ENCODE results near the gene GMDS. TPM values are rescaled to one million over a fixed set of nuclear protein-coding genes. Genes with fewer than 3 reads are reported as not detected.

GMDS gene
- total RNA-seq, 1 donor from 2014 or later = 34.0 TPM

DNA sequence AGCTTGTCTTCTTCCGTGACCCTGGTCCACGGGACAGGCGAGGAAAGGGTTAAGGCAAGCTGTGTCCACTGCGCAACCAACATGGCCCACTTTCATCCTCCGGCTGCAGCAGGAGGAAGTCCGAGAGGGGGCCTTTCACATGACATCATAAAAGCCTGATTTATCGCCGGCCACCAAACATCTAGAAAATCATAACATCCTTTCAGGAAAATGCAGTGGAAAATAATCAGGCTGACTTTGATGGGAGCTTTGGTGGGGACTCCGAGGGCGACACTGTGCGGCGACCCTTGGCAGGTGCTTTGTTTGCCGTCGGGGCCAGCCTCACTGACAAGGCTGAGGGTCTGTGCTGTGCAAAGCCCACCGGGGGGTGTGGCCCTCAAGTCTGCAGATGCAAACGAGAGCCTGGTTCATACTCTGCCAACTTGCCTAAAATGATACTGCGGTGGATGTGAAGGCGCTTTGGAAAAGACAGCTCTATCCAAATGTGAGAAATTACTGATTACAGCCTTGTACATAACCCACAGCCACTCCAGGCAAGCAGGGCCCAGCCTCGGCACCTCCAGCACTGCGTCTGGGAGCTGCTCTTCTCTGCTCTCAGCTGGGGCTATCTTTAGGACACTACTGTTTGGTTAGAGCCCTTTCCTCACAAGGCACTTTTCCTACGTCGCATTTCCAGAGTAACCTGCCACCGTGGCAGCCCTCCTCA, 609.9 kb downstream of the GMDS start:
- TF ChIP-seq, protein P1, sequence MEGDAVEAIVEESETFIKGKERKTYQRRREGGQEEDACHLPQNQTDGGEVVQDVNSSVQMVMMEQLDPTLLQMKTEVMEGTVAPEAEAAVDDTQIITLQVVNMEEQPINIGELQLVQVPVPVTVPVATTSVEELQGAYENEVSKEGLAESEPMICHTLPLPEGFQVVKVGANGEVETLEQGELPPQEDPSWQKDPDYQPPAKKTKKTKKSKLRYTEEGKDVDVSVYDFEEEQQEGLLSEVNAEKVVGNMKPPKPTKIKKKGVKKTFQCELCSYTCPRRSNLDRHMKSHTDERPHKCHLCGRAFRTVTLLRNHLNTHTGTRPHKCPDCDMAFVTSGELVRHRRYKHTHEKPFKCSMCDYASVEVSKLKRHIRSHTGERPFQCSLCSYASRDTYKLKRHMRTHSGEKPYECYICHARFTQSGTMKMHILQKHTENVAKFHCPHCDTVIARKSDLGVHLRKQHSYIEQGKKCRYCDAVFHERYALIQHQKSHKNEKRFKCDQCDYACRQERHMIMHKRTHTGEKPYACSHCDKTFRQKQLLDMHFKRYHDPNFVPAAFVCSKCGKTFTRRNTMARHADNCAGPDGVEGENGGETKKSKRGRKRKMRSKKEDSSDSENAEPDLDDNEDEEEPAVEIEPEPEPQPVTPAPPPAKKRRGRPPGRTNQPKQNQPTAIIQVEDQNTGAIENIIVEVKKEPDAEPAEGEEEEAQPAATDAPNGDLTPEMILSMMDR (IDR thresholded peaks at IDR 0.05) = no peak
- no peak overlapping the region for H3K27ac Mint-ChIP-seq (ENCODE audit: unreplicated experiment)
- no peak overlapping the region for H3K4me3 Mint-ChIP-seq (ENCODE audit: unreplicated experiment)
- H3K27me3 Mint-ChIP-seq (ENCODE audit: low read depth) = no peaks in the 10 kb centered on the region
- peaks cover 3% of the 10 kb centered on the region for H3K9me3 Mint-ChIP-seq (ENCODE audit: low read depth)
- DNase-seq (ENCODE audit: low spot score) = no peak
- peaks cover 2% of the 10 kb centered on the region for H3K36me3 Mint-ChIP-seq (ENCODE audit: low read depth)
- peaks cover 6% of the 10 kb centered on the region for H3K4me1 Mint-ChIP-seq (ENCODE audit: low read depth)

DNA sequence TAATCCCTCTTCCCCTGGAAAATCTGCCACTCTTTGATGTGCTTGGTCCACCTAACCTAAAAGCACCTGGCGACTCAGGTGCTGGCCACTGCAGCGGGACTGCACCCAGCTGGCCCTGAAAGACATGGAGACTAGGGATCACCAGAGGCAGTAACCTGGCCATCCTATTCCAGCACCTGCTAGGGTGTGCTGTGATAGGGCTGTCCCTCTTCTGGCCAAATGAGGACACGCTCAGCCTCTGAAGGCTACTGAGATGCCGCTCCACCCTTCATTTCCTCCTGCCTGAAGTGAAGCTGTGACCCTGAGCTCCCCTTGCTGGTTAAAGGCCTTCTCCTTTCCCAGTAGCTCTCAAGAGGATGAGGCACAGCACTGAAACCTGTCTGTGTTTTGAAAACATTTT, 611.3 kb downstream of the GMDS start:
- Mint-ChIP-seq H3K36me3 (ENCODE audit: low read depth) (peaks cover 2% of the 10 kb centered on the region), H3K27me3 (ENCODE audit: low read depth) (no peaks in the 10 kb centered on the region), H3K27ac (ENCODE audit: unreplicated experiment) (no peak overlapping the region), H3K4me3 (ENCODE audit: unreplicated experiment) (no peak overlapping the region), H3K4me1 (ENCODE audit: low read depth) (peaks cover 11% of the 10 kb centered on the region), H3K9me3 (ENCODE audit: low read depth) (peaks cover 3% of the 10 kb centered on the region)
- peak; percentile 48 for DNase-seq (ENCODE audit: low spot score)
- TF ChIP-seq, protein P1 (IDR thresholded peaks at IDR 0.05) = no peak

DNA sequence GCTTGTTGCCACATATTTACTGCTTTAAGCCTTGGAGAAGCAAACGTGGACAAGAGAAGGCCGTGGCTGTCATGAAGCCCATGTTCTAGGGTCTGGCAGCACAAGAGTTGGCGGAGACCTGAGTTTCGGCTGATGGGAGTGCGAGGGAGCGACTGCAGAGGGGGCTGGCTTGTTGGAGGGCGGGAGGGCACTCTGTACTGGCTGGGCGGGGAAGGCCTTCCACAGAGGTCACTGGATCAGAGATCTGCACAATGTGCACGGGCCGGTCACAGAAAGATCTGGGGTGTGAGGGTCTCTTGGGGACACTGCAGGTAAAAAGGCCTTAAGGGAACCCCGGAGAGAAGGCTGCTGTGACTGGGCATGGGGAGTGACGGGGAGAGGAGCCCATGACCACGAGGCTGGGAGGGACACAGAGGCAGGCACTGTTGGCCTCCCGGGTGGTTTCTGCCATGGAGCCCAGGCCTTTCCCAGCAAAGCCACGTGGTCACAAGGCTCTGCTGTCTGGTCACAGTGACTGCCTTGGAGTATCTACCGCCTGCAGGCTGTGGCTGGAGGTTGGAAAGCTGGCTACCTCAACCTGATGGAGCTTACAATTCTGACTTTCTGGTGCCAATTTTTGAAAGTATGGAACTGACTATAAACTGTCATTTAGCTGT, 611.9 kb downstream of the GMDS start:
- H3K4me3 Mint-ChIP-seq (ENCODE audit: unreplicated experiment) = no peak overlapping the region
- no peak overlapping the region for H3K27ac Mint-ChIP-seq (ENCODE audit: unreplicated experiment)
- TF ChIP-seq, protein P1 (IDR thresholded peaks at IDR 0.05) = no peak
- peak; percentile 59 for DNase-seq (ENCODE audit: low spot score)
- H3K36me3 Mint-ChIP-seq (ENCODE audit: low read depth) = no peaks in the 10 kb centered on the region
- peaks cover 17% of the 10 kb centered on the region for H3K4me1 Mint-ChIP-seq (ENCODE audit: low read depth)
- H3K9me3 Mint-ChIP-seq (ENCODE audit: low read depth) = peaks cover 3% of the 10 kb centered on the region
- H3K27me3 Mint-ChIP-seq (ENCODE audit: low read depth) = no peaks in the 10 kb centered on the region

DNA sequence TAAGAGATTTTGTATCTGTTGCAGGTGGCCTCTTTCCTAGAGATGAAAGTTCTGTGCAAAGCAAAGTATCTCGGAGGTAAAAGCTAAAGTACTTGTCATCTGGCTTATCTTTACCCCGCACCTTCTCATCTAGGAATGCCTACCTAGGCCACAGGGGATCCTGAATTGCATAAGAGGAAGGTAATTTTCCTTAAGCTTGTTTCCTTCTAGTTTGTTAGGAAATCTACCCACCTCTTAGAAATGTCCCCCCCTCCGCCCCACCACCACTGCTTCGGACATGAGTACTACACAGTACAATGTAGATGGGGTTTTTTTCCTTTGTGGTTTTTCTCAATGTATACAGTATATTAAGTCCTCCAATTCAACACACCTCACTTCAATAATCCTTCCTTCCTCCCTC, 614.2 kb downstream of the GMDS start:
- H3K9me3 Mint-ChIP-seq (ENCODE audit: low read depth) = peaks cover 3% of the 10 kb centered on the region
- no peaks in the 10 kb centered on the region for H3K27me3 Mint-ChIP-seq (ENCODE audit: low read depth)
- TF ChIP-seq, protein P1 (IDR thresholded peaks at IDR 0.05) = no peak
- no peak for DNase-seq (ENCODE audit: low spot score)
- H3K4me1 Mint-ChIP-seq (ENCODE audit: low read depth) = peaks cover 40% of the 10 kb centered on the region
- no peak overlapping the region for H3K4me3 Mint-ChIP-seq (ENCODE audit: unreplicated experiment)
- H3K36me3 Mint-ChIP-seq (ENCODE audit: low read depth) = no peaks in the 10 kb centered on the region
- H3K27ac Mint-ChIP-seq (ENCODE audit: unreplicated experiment) = no peak overlapping the region

DNA sequence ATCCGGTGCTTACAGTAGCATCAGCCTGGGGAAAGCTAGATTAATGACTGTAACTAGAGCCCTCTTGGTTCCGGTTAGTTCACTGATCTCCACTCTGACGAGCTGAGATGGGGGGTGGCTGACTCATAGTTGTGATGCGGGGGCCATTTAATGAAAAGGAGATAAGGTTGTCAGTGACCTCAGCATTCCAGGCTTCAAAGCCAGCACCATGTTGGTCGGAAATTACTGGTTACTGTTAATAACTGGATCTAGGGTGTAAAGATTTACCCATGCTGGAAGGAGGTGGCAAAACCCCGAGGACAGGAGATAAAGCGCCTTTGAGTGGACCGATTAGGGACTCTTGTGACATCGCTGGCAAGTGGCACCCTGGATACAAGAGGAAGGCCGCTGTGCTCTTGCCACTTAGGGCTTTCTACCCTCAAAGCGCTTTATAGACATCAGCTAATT, 614.6 kb downstream of the GMDS start:
- H3K27me3 Mint-ChIP-seq (ENCODE audit: low read depth) = no peaks in the 10 kb centered on the region
- peaks cover 43% of the 10 kb centered on the region for H3K4me1 Mint-ChIP-seq (ENCODE audit: low read depth)
- TF ChIP-seq, protein P1 (IDR thresholded peaks at IDR 0.05) = no peak
- no peak overlapping the region for H3K27ac Mint-ChIP-seq (ENCODE audit: unreplicated experiment)
- no peaks in the 10 kb centered on the region for H3K36me3 Mint-ChIP-seq (ENCODE audit: low read depth)
- H3K4me3 Mint-ChIP-seq (ENCODE audit: unreplicated experiment) = no peak overlapping the region
- H3K9me3 Mint-ChIP-seq (ENCODE audit: low read depth) = peaks cover 3% of the 10 kb centered on the region
- no peak for DNase-seq (ENCODE audit: low spot score)
